Measurements from ENCODE around the gene NUDT8. TPM values are rescaled to one million over a fixed set of nuclear protein-coding genes. Genes with fewer than 3 reads are reported as not detected.

The NUDT8 gene
- total and polyA plus RNA-seq, 10 of the 15 experiments (the other 5 are each of a cell fraction or from before 2014, with no cell fraction given): 0.32 to 18.2 (median 9.8) TPM

GRCh38 chr11:67640021-67640757 is 10.5 kb upstream of the NUDT8 start (continued):
- TF ChIP-seq NR2C2 (IDR thresholded peaks at IDR 0.05; ENCODE audit: borderline replicate concordance, control insufficient read depth, insufficient read length, low read depth) (no peak), RELA (IDR thresholded peaks at IDR 0.05; ENCODE audit: borderline replicate concordance, partially characterized antibody) (no peak), ATF2 (IDR thresholded peaks at IDR 0.05; ENCODE audit: low read length) (no peak), KDM1A (IDR thresholded peaks at IDR 0.05; ENCODE audit: borderline replicate concordance) (no peak), SIX5 (IDR thresholded peaks at IDR 0.05; ENCODE audit: low read depth, low read length, severe bottlenecking) (no peak), SIN3A (IDR thresholded peaks at IDR 0.05; ENCODE audit: low read depth, low read length) (no peak), E2F8 (IDR thresholded peaks at IDR 0.05; ENCODE audit: low read depth, partially characterized antibody) (peak; percentile 47), FOS (IDR thresholded peaks at IDR 0.05; ENCODE audit: borderline replicate concordance, extremely low read depth, insufficient read length) (no peak), ZNF217 (IDR thresholded peaks at IDR 0.05) (no peak), BACH1 (IDR thresholded peaks at IDR 0.05; ENCODE audit: borderline replicate concordance) (no peak), CTCF (IDR thresholded peaks at IDR 0.05 in 2 of 3, conservative IDR thresholded peaks at IDR 0.05 in 1 of 3; ENCODE audit: control insufficient read depth in 2 of 3, extremely low read depth in 1 of 3, insufficient read depth in 1 of 3, low read depth in 3 of 3, low read length in 3 of 3) (peak; percentile 65 to 83 (median 75)), POLR2AphosphoS5 (IDR thresholded peaks at IDR 0.05; ENCODE audit: low read length) (no peak), SRF (IDR thresholded peaks at IDR 0.05; ENCODE audit: low read depth in 2 of 2, low read length in 2 of 2) (no peak), PAX5 (IDR thresholded peaks at IDR 0.05; ENCODE audit: borderline replicate concordance, low read depth, low read length) (no peak), TBL1XR1 (IDR thresholded peaks at IDR 0.05; ENCODE audit: low read depth, low read length) (no peak), ZBTB33 (IDR thresholded peaks at IDR 0.05) (no peak), PRDM15 (CRISPR knock-in tag; IDR thresholded peaks at IDR 0.05) (no peak)
